GM21515 (cell line): Measurements from ENCODE around the gene SLC16A7.
A peak's percentile ranks its signal among the peaks of the same experiment; 100 is the strongest.
"Not testable (repeated sequence)": the region's sequence is repeated elsewhere in the genome, so short reads cannot be mapped to it uniquely, and the experiment has no call there.

ENCODE experiments used
- ATAC-seq: cut with Tn5 transposase; IDR thresholded peaks from one replicate; pipeline ENCODE4 v1.9.1; 2021; ENCODE audit not compliant: unreplicated experiment

The SLC16A7 gene

DNA sequence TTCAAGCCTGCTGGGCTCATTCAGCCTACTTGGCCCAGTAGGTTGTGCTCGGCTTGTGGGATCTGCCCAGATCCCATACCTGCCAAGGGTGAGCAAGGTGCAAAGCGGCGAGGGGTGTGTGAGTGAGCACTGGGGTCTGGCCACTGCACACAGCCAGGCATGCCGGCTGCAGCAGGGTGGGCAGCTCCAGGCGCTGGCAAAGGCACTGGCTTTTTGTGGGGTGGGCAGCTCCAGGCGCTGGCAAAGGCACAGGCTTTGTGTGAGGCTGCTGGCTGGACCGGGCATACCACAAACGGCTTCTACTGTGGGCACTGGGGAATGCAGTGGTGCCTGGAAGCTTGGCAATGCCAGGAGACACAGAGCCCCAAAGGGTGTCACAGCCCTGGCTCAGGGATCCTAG is 137.4 kb downstream of the SLC16A7 start:
- ATAC-seq = no peak

DNA sequence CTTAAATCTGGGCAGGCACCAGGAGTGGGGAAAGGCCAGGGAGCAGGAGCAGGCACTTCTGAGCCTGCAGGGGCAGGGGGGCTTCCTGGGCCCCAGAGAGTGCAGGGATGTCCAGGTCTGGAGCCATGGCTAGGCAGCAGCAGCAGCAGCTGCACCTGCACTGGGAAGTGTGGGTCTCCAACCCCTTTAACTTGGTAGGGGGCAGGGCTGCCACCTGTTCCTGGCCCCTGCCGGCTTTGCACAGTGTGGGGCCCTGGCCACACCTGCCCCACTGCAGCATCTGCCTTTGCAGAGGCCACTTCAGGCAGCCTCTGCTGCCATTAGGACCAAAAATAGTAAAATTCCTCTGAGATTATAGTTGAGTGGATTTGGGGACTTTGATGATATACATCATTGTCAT is 138.5 kb downstream of the SLC16A7 start:
- no peak for ATAC-seq

DNA sequence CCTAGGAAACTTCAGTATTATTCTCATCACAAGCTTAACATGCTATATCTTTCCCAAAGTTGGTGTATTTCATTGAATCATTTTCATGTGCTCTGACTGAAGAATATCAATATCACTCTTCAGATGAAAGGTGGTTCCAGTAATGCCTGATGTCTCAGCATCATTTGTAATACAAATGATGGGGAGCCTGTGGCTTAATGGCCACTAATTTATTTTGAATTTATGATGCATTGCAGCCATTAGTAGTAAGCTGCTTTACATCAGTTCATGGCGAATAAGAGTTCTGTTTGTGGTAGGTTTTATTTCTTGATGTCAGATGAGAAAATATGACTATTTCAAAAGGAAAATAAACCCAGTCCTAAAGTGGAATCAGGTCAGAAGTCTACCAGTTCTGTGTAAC is 139.4 kb downstream of the SLC16A7 start:
- ATAC-seq = no peak

DNA sequence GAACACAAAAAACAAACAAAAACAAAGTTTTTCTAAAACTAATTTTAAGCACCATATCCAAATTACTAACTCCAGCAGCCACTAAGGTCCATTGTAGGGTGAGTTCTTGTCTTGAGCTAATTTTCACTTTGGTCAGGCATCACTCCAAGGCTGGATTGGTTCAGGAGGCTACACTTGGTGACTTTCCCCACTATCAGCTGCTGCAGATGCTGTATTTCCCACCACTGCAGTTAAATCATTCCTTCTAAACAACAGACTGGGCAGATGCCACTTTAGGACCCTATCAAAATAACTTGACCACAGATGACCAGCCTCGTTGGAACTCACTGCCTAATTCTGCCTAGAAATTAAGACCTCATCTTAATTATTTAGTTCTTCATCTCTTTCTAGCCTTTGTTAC is 140.5 kb downstream of the SLC16A7 start:
- no peak for ATAC-seq

DNA sequence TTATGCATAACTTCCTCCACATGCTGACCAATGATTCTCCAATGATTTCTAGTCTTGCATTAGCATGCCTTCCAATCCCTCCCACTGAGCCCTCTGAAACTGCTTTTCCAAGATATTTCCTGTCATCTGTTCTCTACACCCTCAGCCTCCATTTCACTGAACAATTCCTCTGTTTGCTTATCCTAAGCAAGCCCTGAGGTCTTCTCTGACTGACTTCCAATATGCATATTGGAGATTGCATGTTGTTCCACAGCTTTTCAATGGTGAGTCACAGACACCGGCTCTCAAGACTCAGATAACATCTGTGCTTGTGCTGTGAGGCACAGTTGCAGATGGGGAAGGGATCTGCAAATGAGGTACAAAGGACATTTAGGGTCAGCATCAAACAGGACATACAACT is 141.0 kb downstream of the SLC16A7 start:
- ATAC-seq = no peak

DNA sequence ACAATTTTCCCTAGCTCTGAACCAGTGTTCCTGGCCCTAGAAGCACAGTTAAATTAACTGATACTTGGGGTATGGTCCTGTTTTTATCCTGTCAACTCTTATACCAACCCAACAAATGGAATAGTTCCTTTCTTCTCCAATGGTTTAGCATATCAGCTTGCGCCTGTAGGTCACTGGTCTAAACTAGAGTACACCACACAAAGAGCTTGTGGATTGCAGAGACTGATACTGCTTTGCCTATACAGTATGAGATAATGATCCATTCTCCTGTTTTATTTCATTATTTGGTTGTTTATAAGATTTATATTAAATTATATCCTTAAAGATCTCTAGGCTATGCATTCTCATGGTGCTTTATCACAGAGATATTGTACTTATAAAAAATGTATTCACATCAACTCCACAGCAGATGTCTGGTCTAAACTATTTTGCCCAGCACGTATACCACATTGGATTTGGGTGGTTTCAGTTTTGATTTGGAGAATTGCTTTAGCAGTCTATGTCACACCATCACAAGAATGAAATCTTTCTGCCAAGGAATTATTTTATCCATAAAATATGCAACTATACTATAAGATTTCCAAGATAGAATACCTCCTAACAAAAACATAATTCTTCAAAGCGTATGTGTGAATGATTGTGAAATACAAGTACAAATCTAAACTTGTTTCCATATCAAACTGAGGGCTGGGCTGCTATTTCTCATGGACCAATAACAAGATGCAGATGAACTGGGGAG is 142.1 kb downstream of the SLC16A7 start:
- ATAC-seq = no peak

DNA sequence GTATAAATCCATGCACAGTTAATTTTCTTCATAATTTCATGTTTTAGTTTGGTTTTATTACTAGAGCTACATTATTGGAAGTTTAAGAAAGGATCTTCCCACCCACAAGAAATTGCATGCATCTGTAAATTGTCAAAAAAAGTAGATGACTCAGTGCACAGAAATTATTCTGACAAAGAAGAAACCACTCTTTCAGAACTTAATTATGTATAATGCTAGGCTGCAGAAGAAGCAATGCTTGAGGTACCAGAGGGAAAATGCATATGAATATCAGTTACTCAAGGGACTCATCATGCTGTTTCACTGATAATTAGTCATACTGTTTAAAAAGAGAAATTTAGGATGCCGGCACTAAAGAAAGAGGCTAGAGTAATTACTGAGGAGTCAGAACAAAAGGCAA is 147.0 kb downstream of the SLC16A7 start:
- no peak for ATAC-seq

DNA sequence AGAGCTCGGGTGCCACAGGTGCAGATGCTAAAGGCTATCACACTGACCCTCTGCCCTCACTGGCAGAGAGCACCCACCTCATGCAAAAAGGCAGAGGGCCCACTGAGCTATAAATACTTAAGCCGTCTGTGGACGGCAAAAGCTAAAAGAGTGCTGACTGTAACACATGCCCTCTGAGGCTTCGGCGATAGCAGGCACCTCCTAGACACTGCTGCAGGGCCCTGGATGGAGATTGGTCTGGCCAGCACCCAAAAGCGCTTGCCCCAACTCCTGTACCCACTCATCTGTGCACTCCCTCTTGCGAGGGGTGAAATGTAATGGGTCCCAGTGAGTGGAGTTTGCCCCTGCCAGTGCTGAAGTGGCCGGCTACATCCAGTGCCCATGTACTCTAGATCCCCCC is 148.7 kb downstream of the SLC16A7 start:
- no peak for ATAC-seq

DNA sequence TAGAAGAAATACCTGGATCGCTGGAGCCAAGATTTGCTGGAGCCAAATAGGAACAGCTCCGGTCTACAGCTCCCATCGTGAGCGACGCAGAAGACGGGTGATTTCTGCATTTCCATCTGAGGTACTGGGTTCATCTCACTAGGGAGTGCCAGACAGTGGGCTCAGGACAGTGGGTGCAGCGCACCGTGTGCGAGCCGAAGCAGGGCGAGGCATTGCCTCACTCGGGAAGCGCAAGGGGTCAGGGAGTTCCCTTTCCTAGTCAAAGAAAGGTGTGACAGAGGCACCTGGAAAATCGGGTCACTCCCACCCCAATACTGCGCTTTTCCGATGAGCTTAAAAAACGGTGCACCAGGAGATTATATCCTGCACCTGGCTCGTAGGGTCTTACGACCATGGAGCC is 155.3 kb downstream of the SLC16A7 start:
- ATAC-seq = not testable (repeated sequence)

DNA sequence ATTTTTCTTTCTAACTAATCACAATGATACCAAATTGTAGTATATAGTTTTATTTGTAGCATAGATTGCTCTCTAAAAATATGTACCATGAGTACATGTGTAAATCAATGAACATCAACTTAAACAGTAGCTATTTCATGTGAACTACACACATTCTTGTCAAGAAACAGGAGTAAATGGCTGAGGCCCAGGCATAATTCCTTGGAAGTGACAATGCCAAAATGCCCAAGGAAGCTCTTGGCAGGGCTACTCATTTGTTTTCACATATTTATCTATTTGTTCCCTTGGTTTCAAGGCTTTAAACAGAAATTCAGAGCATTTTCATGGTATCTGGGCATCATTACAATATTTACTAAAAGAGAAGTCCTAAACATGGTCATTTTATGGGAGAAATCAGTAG is 165.7 kb downstream of the SLC16A7 start:
- ATAC-seq = no peak

DNA sequence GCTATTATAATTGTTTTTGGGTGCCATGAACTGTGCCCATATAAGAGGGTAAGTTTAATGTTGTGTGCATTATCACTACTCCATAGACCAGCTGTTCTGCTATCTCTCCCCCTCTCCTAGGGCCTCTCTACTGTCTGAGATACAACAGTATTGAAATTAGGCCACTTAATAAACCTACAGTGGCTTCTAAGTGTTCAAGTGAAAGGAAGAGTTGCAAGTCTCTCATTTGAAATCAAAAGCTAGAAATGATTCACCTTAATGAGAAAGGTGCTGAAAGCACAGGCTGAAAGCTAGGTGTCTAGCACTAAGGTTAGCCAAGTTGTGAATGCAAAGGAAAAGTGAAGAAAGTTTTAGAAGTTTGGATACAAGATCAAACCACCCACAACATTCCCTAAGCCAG is 168.0 kb downstream of the SLC16A7 start:
- no peak for ATAC-seq

DNA sequence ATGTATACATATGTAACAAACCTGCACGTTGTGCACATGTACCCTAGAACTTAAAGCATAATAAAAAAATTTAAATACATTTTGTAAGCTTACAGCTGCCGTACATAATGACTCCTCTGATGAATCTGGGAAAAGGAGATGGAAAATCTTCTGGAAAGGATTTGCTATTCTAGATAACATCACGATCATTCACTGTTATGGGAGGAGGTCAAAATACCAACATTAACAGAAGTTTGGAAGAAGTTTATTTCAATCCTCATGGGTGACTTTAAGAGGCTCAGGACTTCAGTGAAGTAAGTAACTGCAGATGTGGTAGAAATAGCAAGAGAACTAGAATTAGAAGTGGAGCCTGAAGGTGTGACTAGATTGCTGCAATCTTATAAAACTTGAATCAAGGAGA is 172.2 kb downstream of the SLC16A7 start:
- no peak for ATAC-seq

DNA sequence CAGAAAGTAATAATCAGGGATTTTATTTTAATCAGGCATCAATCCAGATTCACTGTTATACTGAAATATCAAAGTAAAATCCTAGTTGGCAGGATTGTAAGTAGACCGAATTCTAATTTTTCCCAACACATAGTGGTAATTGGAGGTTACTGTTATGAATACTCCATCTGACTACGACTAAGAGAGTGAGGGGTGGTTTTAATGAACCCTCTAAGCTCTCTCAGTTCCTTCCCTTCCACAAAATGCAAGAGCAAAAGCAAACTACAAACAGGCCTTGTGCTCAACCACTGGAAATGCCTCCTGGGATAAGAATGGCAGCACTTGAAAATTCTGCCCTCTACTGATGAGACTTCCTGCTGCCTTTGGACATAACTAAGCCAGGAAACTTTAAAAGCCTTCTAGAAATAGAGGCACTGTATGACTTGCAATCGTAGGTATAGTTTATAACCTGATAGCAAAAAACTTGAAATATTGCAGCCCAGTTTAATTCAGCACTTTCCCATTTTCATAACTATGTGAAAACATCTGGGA is 184.8 kb downstream of the SLC16A7 start:
- no peak for ATAC-seq

DNA sequence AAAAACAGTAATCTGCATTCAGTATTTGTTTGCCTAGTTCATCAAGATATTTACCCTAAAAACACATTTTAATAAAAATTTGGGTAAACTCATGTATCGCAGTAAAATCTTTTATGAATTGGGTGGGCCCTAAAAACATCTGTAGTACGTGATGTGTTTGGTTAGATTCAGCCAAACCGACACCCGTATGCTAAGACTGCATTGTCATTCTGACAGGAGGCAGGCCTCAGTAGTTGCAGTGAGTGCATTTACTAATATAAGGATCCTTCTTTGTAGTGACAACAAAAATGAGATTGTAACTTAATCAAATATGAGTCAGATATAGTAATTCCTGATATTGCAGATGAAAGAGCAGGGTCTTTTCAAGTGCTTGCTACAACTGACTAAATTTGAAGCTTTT is 191.8 kb downstream of the SLC16A7 start:
- no peak for ATAC-seq

DNA sequence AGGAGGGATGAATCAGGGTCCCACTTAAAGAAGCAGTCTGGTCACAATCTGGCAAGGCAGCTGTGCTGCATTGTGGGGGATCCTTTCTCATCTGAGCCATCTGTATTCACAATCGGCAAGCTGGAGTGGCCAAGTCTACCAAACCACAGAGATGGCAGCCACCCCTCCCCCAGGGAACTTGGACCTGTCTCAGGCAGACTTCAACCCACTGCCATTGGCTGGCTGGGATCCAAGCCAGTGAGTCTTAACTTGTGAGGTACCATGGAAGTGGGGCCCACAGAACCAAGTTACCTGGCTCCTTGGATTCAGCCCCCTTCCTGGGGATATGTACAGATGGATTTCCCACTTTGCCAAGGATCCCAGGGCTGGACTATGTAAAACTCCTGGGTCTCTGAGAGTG is 196.8 kb downstream of the SLC16A7 start:
- no peak for ATAC-seq

DNA sequence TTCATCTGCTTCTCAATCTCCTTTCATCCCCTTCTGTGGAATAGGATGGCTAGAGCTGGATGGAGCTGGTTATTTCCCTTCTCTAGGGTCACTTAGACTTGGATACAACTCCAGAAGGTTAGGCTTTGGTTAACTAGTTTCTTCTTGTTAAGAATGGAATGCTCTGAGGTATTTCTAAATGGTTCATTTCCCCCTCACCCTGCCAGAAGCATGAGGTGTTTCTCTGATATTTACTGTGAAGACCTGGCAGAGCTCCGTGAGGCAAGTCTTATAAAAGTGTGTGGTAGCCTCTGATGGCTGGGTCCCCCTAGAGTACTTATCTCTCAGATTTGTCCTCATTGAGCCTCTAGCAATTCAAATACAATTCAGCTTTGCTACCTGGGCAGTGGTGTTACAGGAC is 207.9 kb downstream of the SLC16A7 start:
- no peak for ATAC-seq

DNA sequence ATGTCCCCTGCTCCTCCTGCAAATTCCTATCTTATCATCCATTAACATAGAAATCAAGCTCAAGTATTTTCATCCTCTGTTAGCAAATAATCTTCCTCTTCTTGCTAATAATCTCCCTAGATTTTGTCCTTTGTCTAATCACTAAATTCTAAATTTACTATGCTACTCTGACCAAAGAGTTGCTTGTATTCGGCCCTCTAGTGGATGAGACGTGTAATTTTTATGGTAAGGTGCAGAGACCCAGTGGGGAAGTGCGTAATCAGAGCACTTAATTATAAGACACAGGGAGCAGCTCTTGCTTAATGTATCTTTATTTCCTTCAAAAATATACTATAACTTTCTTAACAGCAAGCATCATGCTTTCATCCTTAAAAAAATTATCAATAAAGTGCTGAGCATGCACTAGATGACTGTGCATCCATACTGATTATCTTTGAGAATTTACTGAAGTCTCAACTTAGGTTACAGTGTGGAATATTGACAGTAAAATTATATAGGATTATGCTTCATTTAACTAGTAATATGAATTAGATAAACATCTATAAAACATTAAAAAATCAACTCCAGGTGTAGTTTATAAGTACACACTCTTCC is 212.6 kb downstream of the SLC16A7 start:
- ATAC-seq = peak; percentile 92

DNA sequence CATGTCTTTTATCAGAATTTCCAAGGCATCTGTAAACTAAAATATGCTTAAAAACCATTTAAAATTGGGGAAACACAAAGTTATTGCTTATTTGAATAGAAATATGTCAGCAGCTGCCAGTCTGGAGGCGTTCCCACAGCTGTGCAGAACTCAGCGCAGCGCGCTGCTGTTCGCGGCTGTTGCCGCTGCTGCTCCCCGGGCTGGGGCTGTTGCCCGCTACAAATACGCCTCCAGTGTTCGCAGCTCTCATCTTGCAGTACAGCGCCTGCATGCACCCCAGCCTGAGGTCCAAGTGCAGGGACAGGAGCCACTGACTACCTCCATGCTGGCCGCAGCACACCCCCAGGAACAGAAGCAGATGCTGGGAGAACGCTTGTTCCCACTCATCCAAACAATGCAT is 216.2 kb downstream of the SLC16A7 start:
- ATAC-seq = no peak

DNA sequence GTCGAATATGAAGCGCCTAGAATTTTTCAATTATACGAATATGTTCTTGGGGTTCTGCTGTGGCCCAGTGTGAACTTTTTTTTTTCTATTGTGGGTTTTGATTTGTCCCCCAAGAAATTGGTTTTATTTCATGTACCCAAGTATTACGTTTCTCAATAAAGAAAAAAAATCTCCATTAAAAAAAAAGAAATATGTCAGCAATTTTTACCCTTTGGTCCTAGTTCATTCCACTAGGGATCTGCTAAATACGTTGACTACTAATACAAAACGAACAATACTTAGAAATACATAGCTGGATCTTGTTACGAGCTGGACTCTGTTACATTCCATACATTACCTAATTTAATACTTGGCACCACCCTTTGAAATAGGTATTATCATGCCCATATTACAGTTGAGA is 216.9 kb downstream of the SLC16A7 start:
- no peak for ATAC-seq

DNA sequence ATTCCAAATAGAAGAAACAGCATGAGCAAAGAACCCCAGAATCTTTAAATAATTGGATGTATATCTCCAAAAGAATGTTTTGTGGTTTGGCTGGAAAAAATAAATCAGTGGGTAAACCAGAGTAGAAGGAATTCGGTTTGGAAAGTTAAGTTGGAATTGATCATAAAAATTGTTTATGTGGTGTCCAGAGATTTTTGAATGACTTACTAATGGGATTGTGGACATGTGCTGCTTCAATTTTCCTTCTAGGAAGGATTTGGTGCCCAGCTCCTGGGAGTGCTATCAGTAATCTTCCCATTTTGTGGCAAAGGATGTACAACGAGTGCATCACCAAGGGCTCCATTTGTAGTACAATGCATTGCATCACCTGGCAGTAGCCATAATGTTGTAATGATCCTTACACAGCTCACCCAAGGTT is 224.8 kb downstream of the SLC16A7 start:
- ATAC-seq = no peak

DNA sequence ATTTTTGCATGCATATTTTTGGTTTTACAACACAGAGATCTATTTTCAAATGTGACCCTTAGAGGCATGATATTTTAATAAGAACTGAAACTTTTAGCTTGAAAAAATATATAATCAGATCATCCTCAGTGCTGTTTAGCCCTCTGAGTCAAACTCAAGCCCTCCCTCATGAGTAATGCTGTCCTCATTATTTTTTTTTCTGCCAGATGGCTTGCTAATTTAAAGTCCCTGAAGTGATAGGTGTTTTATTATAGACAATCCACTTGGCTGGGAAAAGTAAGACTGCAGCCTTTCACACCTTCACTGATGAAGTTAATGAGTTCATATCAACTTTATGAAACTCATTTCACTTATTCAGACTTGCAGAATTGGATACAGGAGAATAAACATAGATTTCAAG is 227.7 kb downstream of the SLC16A7 start:
- ATAC-seq = no peak

DNA sequence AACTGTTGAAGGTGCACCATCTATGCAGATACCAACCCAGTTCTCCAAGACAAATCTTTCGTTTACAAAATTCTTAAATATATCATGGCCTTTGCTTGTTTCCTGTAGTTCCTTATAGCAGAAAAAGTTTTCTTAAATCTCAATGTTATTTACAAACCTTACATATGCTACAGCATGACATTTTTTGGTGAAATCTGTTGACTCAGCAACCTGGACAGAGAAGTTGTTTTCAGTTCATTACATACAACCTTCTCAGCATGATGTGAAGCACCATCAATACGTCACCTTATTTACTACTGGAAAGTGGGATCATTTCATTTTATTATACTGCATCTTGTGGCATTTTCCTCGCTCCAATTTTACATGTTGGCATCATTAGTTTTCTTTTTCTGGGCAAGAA is 231.9 kb downstream of the SLC16A7 start:
- ATAC-seq = no peak

DNA sequence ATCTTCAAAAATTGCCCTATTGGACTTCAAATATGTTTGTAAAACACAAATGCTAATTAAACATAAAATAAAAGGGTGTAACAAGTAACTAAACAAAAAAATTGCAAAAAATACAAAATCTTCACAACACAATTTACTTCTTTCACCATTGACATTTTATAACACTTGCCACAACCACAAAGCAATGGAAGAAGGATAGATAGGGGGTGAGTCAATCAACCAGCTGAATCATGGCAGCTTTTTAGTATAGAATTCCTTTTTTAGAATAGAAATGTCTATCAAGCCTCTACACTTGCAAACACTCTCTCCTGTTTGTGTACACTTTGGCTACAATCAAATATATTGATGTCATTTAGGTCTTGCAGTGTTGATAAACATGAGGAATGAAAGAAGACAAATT is 232.7 kb downstream of the SLC16A7 start:
- ATAC-seq = no peak
